GM12801 (cell line): ENCODE data around the gene LSG1.

Source experiments
- CTCF ChIP-seq: IDR thresholded peaks from one replicate; pipeline ENCODE4 v1.5.1; 2011; ENCODE audit warnings: control low read depth; ENCODE audit not compliant: insufficient read length; ENCODE audit errors: extremely low read depth

The LSG1 gene

GRCh38 chr3:194654443-194654842 lies 17.5 kb downstream of the LSG1 start:
- TF ChIP-seq CTCF: no peak

- TF ChIP-seq CTCF: no peak
These were observed 24.2 kb downstream of the LSG1 start for GRCh38 chr3:194647747-194648146.

DNA sequence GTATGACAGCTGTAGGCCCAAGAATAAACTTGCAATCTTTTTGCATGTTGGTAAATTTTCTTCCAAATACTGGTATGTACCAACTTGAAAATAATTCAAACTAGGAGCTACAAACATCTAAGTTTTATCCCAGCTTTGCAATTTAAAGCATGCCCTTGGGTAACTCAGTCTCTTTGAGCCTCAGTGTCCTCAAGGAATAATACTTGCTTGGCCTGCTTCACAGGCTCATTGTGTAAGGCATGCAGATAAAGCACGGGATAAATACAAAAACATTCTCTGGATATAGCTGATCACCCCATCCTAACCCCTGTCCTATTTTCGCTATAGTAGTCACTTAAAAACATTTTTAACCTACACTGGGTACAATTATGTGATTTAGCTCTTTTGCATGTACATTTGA lies 29.2 kb downstream of the LSG1 start:
- TF ChIP-seq CTCF: no peak

DNA sequence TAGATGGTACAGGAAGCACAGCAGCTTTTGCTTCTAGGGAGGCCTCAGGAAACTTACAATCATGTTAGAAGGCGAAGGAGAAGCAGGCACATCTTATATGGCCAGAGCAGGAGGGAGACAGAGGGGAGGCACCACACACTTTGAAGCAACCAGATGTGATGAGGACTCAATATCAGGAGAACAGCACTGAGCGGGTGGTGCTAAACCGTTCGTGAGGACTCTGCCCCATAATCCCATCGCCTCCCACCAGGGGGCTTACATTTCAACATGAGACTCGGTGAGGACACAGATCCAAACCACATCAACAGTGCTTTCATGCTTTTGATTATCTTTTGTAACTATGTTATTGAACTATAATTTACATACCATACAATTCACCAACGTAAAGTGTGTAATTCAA lies 31.2 kb downstream of the LSG1 start:
- no peak for TF ChIP-seq CTCF

DNA sequence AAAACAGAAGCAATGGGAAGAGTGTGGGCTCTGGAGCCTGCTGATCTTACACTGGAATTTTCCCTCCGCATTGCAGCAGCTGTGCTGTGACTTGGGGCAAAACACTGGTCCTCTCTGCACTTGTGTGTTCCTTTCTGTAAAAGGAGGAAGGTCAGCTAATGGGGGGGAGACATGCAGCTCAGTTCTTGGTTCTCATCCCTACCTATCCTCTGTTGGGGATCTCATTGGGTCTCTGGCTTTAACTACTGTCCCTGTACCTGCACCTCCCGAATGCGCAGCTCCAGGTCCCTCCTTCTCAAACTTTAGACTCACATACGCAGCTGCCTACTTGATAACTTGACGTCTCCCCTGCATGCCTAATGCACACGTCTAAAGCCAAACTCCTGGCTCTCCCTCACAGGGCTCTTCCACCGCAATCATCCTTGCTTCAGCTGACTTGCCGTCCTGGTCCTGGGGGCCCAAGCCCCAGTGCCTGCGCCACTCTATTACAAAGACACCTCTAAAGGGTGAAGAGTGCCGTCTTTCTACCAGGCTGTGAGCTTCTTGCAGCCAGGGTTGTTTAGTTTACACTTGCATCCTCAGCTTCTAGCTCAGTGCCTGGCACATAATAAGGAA lies 32.9 kb downstream of the LSG1 start:
- TF ChIP-seq CTCF: no peak

DNA sequence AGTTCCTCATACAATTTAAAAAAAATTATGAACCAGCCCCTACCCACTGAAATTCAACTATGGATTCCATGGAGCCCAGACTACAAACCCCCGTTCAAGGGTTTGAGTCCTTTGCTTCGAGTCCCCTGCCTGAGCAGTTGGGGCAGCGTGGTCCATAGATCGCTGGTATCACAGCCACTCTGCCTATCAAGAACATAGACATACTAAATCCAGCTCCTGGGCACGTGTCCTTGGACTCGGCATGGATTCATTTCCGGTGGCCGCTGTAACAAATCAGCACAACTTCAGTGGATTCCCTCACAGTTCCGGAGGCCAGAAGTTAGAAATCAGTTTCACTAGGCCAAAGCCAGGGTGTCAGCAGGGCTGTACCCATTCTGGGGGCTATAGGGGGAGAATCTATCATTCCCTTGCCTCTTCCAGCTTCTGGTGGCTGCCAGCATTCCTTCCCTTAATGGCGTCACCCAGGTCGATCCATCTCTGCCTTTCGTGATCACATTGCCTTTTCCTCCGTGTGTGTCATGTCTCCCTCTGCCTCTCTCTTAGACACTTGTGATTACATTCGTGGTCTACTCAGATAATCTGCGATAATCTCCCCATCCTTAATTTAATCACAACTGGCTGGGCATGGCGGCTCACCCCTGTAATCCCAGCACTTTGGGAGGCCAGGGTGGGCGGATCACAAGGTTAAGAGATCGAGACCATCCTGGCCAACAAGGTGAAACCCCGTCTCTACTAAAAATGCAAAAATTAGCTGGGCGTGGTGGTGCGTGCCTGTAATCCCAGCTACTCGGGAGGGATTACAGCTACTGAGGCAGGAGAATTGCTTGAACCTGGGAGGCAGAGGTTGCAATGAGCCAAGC lies 34.2 kb downstream of the LSG1 start:
- TF ChIP-seq CTCF: no peak

- TF ChIP-seq CTCF: no peak
These were observed 34.9 kb downstream of the LSG1 start for GRCh38 chr3:194637066-194637465.
